Panc1 (cell line): Measurements from ENCODE around the gene MMP15. TPM values are rescaled to one million over a fixed set of nuclear protein-coding genes. Genes with fewer than 3 reads are reported as not detected.

Experiments
- ATAC-seq: fragments of 200-7000 bp; cut with Tn5 transposase; 2 replicates; pipeline ENCODE4 v1.9.1; 2020; ENCODE audit warnings: mild to moderate bottlenecking, moderate library complexity
- BruUV-seq: library from RNA; stranded (reverse); fragments of 400-500 nt; replicated peaks from 2 replicates; lab custom pipeline; 2021; lab: Mats Ljungman, UMichigan
- CTCF ChIA-PET: fragments of 300-600 bp; sonication (Branson Sonifier 250); formaldehyde crosslinking; loops from one replicate; lab custom pipeline; 2022; ENCODE audit warnings: antibody characterized with exemption; lab: Charles Lee
- POLR2A ChIA-PET: fragments of 300-600 bp; sonication (Branson Sonifier 250); formaldehyde crosslinking; loops from one replicate; lab custom pipeline; 2022; ENCODE audit warnings: antibody characterized with exemption; lab: Charles Lee
- DNase-seq: peaks from one replicate; pipeline ENCODE4 v3.0.0-alpha.2; 2010; ENCODE audit warnings: low read depth, low spot score
- H3K27ac ChIP-seq: 2 replicates; pipeline ENCODE4 v1.5.1; 2011; ENCODE audit warnings: mild to moderate bottlenecking, low read length, inconsistent platforms
- H3K27me3 ChIP-seq: fragments of 200-500 bp; sonication (Bioruptor generic); 2 replicates; pipeline ENCODE4 v1.6.0; 2014; ENCODE audit warnings: low read length, inconsistent platforms; ENCODE audit not compliant: control insufficient read depth, insufficient read depth
- H3K36me3 ChIP-seq: fragments of 200-500 bp; sonication (Bioruptor generic); 2 replicates; pipeline ENCODE4 v1.5.1; 2014; ENCODE audit warnings: inconsistent platforms, mild to moderate bottlenecking, low read length, moderate library complexity; ENCODE audit not compliant: control insufficient read depth, insufficient read depth
- H3K4me1 ChIP-seq: 2 replicates; pipeline ENCODE4 v1.5.1; 2011; ENCODE audit warnings: inconsistent platforms, mild to moderate bottlenecking, low read length, moderate library complexity; ENCODE audit not compliant: control insufficient read depth, insufficient read depth
- H3K4me3 ChIP-seq, 2 experiments: 2 replicates each; pipeline ENCODE4 v1.5.1; 2011 to 2012; ENCODE audit warnings: low read depth in 2 of 2, low read length in 2 of 2, mild to moderate bottlenecking in 2 of 2, inconsistent platforms in 1 of 2, moderate library complexity in 1 of 2
- H3K9me3 ChIP-seq: fragments of 200-500 bp; sonication (Bioruptor generic); 2 replicates; pipeline ENCODE4 v1.5.1; 2014; ENCODE audit warnings: low read depth, mild to moderate bottlenecking, inconsistent platforms, low read length, moderate library complexity; ENCODE audit not compliant: control insufficient read depth, insufficient read depth
- POLR2AphosphoS5 ChIP-seq: IDR thresholded peaks from 2 replicates; pipeline ENCODE4 v1.6.1; 2012; ENCODE audit warnings: mild to moderate bottlenecking, low read depth, low read length, moderate library complexity
- REST ChIP-seq, 2 experiments: IDR thresholded peaks; 2 replicates each; pipeline ENCODE4 v1.6.1; 2011 to 2012; ENCODE audit warnings: low read depth in 2 of 2, control low read depth in 1 of 2, low read length in 1 of 2, mild to moderate bottlenecking in 1 of 2, moderate library complexity in 1 of 2; ENCODE audit not compliant: insufficient read depth in 1 of 2
- SIN3A ChIP-seq: IDR thresholded peaks from 2 replicates; pipeline ENCODE4 v1.6.1; 2012; ENCODE audit warnings: low read depth, mild to moderate bottlenecking, low read length, moderate library complexity, borderline replicate concordance; ENCODE audit not compliant: insufficient read depth
- TCF7L2 ChIP-seq: IDR thresholded peaks from 2 replicates; pipeline ENCODE4 v1.6.1; 2011; ENCODE audit warnings: mild to moderate bottlenecking, low read depth, low read length, inconsistent platforms
- in situ Hi-C: cut with HindIII; loops from 2 replicates; pipeline ENCODE4 v1.10.0; 2016; ENCODE audit warnings: low sequenced_read_pairs, low pct_unique_long_range_greater_than_20kb
- intact Hi-C: fragments of 100-400 bp; cut with micrococcal nuclease; formaldehyde crosslinking; loops from one replicate; pipeline ENCODE4 v1.10.0; 2022; ENCODE audit not compliant: unreplicated experiment
- total RNA-seq: library from RNA; stranded (reverse); gene quantifications from one replicate; pipeline ENCODE4 v1.2.1, GENCODE V29; 2021; ENCODE audit not compliant: unreplicated experiment
- TF ChIP-seq, protein P1 (sequence below): fragments of 450-650 bp; IDR thresholded peaks from 2 replicates; pipeline ENCODE4 v1.5.1; 2017; ENCODE audit warnings: mild to moderate bottlenecking

MMP15 gene
- total RNA-seq, 1 experiment from 2014 or later = 10.9 TPM

DNA sequence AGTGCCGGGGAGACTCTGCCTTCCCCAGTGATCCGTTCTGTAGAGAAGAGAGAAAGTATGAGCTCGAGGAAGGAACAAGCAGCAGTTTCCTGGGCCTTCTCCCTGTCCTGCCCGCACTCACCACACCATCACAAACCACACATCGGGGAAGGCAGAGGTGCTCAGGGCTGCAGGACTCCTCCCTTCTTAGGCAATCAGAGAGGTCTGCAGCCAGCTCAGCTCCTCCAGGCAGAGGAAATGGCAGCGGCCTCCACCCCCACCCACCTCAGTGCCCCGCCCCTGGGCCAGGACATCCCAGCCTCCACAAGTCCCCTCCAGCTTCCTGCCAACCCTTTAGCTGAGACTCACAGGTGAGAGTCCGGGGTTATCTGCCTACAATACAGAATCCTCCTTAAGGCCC lies 27.1 kb upstream of the MMP15 start:
- BruUV-seq = no TSS peak
- no peaks in the 10 kb centered on the region for H3K27me3 ChIP-seq
- TF ChIP-seq REST (IDR thresholded peaks at IDR 0.05; ENCODE audit: insufficient read depth in 1 of 2, low read depth in 2 of 2, low read length in 1 of 2) = no peak
- TF ChIP-seq POLR2AphosphoS5 = no peak
- TF ChIP-seq, protein P1, sequence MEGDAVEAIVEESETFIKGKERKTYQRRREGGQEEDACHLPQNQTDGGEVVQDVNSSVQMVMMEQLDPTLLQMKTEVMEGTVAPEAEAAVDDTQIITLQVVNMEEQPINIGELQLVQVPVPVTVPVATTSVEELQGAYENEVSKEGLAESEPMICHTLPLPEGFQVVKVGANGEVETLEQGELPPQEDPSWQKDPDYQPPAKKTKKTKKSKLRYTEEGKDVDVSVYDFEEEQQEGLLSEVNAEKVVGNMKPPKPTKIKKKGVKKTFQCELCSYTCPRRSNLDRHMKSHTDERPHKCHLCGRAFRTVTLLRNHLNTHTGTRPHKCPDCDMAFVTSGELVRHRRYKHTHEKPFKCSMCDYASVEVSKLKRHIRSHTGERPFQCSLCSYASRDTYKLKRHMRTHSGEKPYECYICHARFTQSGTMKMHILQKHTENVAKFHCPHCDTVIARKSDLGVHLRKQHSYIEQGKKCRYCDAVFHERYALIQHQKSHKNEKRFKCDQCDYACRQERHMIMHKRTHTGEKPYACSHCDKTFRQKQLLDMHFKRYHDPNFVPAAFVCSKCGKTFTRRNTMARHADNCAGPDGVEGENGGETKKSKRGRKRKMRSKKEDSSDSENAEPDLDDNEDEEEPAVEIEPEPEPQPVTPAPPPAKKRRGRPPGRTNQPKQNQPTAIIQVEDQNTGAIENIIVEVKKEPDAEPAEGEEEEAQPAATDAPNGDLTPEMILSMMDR = no peak
- no peak for TF ChIP-seq TCF7L2
- TF ChIP-seq SIN3A = no peak
- no peaks in the 10 kb centered on the region for H3K36me3 ChIP-seq
- CTCF ChIA-PET = no interaction called here
- H3K27ac ChIP-seq = no peak overlapping the region
- no peak for ATAC-seq
- H3K4me3 ChIP-seq = no peak overlapping the region
- DNase-seq = no peak
- POLR2A ChIA-PET = no interaction called here
- in situ Hi-C loops = no loop called here
- no peaks in the 10 kb centered on the region for H3K9me3 ChIP-seq
- peaks cover 11% of the 10 kb centered on the region for H3K4me1 ChIP-seq
- intact Hi-C loops = no loop called here

DNA sequence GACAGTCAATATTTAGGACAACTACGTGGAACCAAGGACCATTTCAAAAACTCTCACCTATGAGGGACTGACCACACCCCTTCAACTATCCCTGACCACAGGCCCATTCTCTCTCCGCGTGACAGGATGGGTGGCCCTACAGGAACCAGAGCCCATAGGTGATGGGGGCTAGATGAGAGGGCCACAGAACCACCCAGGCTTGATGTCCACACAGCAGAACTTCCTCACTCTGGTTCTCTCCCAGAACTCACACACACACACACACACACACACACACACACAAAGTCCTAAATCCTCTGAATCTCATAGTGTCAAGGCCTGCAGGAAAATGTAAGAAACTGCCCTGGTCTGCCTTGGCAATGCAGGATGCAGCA lies 26.6 kb upstream of the MMP15 start:
- ChIA-PET POLR2A (no interaction called here), CTCF (no interaction called here)
- intact Hi-C loops = no loop called here
- H3K4me1 ChIP-seq = peaks cover 11% of the 10 kb centered on the region
- H3K27ac ChIP-seq = no peak overlapping the region
- no peak for ATAC-seq
- H3K36me3 ChIP-seq = no peaks in the 10 kb centered on the region
- in situ Hi-C loops = no loop called here
- no peaks in the 10 kb centered on the region for H3K9me3 ChIP-seq
- DNase-seq = no peak
- H3K27me3 ChIP-seq = no peaks in the 10 kb centered on the region
- TSS peak; percentile 75 for BruUV-seq
- H3K4me3 ChIP-seq = no peak overlapping the region
- TF ChIP-seq, protein P1 = no peak
- no peak for TF ChIP-seq SIN3A
- TF ChIP-seq TCF7L2 = no peak
- TF ChIP-seq REST (IDR thresholded peaks at IDR 0.05; ENCODE audit: insufficient read depth in 1 of 2, low read depth in 2 of 2, low read length in 1 of 2) = no peak
